Stimulated activated naive CD8-positive, alpha-beta T cell treated with anti-CD3 and anti-CD28 coated beads, Interleukin-15, Interleukin-2, amounts not matched to agents 100 ng/mL and 50 ng/mL, for 24 hours (primary cell): ENCODE measurements around the gene KRTAP10-12.

Source experiments
- H3K27ac Mint-ChIP-seq: one replicate; pipeline ENCODE4 v1.8.0; 2021; ENCODE audit warnings: mild to moderate bottlenecking, mixed read lengths
- H3K27me3 Mint-ChIP-seq: one replicate; pipeline ENCODE4 v1.8.0; 2021; ENCODE audit warnings: mixed read lengths
- H3K36me3 Mint-ChIP-seq: one replicate; pipeline ENCODE4 v1.8.0; 2021; ENCODE audit warnings: low read depth, mixed read lengths
- H3K4me1 Mint-ChIP-seq: one replicate; pipeline ENCODE4 v1.8.0; 2021; ENCODE audit warnings: low read depth, mixed read lengths
- H3K4me3 Mint-ChIP-seq: one replicate; pipeline ENCODE4 v1.8.0; 2021; ENCODE audit warnings: mild to moderate bottlenecking, mixed read lengths
- H3K9me3 Mint-ChIP-seq: one replicate; pipeline ENCODE4 v1.8.0; 2021; ENCODE audit warnings: mixed read lengths

KRTAP10-12 gene

DNA sequence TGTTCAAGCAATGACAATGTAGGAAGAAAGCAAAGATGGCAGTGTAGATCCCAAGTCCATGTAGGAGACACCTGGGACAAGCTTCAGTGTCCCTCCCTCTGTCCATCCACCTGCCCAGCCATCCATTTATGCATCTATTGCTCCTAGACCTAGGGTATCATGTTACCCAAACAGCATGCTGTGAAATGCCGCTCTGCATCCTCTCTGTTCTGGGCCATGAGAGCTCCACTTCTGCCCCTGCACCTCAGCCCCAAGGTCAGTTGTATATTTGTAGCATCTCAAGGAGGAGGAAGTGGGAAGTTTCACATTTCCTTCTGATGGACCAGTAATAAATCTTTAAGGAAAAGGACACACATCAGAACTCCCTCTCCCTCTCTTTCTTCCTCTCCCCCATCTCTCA, 42.3 kb downstream of the KRTAP10-12 start:
- Mint-ChIP-seq H3K9me3 (no peaks in the 10 kb centered on the region), H3K27ac (no peak overlapping the region), H3K4me1 (no peaks in the 10 kb centered on the region), H3K36me3 (no peaks in the 10 kb centered on the region), H3K27me3 (no peaks in the 10 kb centered on the region), H3K4me3 (no peak overlapping the region)

- H3K27me3 Mint-ChIP-seq = no peaks in the 10 kb centered on the region
- H3K27ac Mint-ChIP-seq = no peak overlapping the region
- no peaks in the 10 kb centered on the region for H3K9me3 Mint-ChIP-seq
These were observed 43.8 kb downstream of the KRTAP10-12 start for GRCh38 chr21:44740742-44741141.

GRCh38 chr21:44741921-44742320, 44.9 kb downstream of the KRTAP10-12 start:
- no peak overlapping the region for H3K27ac Mint-ChIP-seq

More at GRCh38 chr21:44740742-44741141, 43.8 kb downstream of the KRTAP10-12 start:
- Mint-ChIP-seq H3K4me3 (no peak overlapping the region), H3K36me3 (no peaks in the 10 kb centered on the region), H3K4me1 (no peaks in the 10 kb centered on the region)

DNA sequence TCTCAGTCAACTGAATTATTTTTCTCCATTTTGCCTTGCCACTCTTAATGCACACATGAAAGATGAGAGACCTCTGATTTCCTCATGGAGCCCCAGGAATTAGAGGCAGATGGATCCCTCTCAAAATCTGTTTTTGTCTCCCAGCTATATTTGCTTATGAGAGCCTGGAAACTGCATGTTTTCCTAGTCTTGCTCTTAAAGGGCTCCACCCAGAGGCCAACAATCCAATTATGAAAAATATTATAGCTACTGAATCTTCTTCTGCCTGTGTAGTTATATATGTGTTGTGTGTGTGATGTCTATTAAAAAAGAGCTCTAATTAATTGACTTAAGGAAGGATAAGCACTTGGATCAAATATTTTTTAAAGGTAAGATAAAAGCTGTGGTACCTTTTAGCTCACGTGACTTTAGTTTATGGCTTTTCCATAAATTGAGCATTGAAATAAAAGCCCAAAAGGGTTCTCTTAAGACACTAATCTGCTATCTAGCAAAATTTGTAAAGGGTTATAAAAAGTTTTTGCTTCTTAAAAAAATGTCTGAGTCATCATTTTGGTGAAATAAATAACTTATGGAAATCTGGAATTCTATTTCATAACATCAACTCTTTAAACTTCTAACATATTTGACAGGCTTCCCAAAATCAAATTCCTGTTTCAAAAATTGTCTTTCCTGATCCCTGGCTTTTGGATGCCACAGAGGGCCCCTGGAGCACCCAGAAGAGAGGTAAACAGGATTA, 45.6 kb downstream of the KRTAP10-12 start:
- Mint-ChIP-seq H3K27ac (no peak overlapping the region), H3K27me3 (no peaks in the 10 kb centered on the region), H3K4me1 (no peaks in the 10 kb centered on the region), H3K36me3 (no peaks in the 10 kb centered on the region), H3K4me3 (no peak overlapping the region), H3K9me3 (no peaks in the 10 kb centered on the region)

More at GRCh38 chr21:44741921-44742320, 44.9 kb downstream of the KRTAP10-12 start:
- Mint-ChIP-seq H3K4me1 (no peaks in the 10 kb centered on the region), H3K4me3 (no peak overlapping the region), H3K27me3 (no peaks in the 10 kb centered on the region), H3K36me3 (no peaks in the 10 kb centered on the region), H3K9me3 (no peaks in the 10 kb centered on the region)
